ENCODE measurements around the gene PBX1.

PBX1 gene

DNA sequence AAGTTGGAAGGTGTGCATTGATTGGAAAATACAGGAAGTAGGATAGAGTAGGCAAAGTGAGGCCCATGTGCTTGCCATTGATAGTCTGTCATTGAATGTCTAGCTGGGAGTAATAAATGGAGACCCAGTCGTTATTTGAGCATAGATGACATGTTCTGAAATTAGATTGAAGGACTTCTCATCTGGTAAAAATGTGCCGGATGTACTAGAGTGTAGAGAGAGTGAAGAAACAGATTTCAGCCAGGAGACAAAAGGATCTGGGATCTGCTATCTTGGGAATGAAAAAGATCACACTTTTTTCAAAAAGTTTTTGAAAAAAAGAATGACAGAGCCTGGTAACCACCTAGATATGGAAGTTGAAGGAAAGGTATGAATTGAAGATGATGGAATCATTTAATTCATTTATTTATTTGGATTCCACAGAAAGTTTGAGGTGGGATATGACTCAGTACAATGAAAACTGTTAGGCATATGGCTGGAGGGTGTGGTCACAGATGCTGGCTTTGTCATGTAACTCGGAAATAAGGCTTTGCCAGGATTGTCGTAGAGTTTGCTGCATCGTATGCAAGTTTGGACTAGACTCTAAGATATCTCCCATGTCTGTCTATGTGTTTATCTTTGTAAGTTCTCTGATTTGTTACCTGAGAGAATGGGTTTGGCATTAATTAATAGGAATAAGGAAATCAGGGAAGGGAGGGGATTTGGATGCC, 137.1 kb downstream of the PBX1 start:
- DNase-seq (ENCODE audit: low read depth in 1 of 2, low spot score in 1 of 2): no peak

DNA sequence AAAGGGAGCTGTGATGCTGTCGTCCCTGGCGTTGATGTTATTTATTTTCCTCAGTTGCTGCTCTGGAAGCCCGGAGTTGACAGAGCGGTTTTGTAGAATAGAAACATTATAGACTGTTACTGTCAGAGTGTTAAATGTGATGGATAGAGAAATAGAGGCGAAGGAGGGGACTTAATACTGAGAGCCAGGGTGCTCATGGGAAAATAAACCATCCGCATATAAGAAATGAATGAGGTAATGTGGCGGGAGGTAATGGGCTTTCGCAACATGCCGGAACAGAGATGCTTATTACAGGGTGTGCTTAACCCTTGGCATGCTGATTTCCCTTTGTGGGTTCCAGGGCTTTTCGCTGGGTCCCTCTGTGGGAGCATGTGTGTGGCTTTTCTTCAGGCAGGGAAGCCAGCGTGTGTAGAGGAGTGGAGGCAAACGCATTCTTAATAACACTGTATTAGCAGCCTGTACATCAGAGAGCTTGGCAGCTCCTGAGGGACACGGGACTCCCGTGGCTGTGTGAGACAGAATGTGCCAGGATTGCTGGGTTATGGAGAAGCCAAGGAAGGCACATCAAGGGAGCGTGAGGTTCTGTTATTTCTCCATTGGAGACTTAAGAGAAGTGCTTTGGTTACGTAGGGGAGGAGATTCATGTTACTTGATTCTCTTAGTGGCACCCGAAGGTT, 141.0 kb downstream of the PBX1 start:
- no peak for DNase-seq (ENCODE audit: low read depth in 1 of 2, low spot score in 1 of 2)

DNA sequence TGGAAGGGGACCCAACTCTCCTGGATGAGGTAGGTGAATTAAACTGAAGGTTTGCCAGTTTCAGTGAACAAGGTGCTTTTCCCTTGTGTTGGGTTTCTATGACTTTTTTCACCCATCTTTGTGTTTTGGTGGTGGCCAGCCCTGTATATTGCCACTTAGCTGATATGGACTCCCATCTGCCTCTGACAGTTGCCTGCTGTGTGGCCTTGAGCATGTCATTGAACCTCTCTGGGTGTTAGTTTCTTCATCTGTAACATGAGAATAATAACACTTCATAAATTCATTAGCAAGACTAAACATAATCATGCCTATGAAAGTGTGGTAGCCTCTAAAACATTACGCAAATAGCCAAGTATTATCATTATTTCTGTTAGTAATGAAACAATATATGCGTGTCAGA, 141.7 kb downstream of the PBX1 start:
- DNase-seq (ENCODE audit: low read depth in 1 of 2, low spot score in 1 of 2): no peak

DNA sequence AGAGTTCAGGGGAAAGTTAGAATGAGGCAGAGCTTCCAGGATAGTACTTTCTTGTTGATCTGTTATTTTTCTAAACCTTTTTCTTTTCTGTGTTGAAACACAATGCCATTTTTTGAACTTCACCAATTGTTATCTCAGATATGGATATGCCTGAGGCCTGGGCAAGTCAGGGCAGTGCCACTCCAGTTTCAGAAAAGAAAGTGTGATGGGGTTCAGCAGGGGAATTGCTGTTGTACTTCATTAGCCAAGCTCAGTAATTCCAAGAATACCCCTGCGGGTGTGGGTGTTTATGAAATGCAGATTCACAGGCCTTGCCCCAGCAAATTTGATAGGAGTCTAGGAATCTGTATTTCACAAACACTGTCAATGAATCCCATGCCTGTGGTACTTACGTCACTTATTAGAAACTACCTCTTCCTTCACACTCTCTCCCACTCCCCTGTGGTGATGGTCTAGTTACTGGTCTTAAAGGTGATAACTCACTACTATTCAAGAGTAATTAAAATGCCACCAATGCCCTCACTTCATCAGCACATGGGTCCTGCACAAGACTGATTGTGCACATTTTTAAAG, 142.3 kb downstream of the PBX1 start:
- DNase-seq (ENCODE audit: low read depth in 1 of 2, low spot score in 1 of 2): no peak

- DNase-seq (ENCODE audit: low read depth in 1 of 2, low spot score in 1 of 2): no peak
These were observed 143.2 kb downstream of the PBX1 start for GRCh38 chr1:164702216-164702615.

GRCh38 chr1:164702664-164703063, 143.7 kb downstream of the PBX1 start:
- DNase-seq (ENCODE audit: low read depth in 1 of 2, low spot score in 1 of 2): no peak

DNA sequence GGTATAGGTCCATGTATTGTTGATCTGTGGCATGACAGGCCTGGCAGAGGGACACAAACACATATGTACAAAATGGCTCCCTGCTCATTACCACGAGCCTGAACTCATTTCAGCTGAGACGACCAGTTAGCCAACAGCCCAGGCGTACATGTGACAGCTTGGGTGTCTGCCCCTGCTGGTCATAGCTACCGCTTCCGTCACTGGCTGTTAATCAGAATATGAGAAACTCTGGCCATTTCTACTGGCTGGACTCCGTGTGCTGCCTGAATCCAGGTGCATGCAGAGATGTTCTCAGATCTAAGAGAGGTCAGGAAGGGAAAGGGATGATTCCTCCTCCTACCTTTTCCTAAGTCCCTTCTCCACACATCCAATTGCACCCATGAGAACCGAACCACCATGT, 144.5 kb downstream of the PBX1 start:
- DNase-seq (ENCODE audit: low read depth in 1 of 2, low spot score in 1 of 2): no peak

DNA sequence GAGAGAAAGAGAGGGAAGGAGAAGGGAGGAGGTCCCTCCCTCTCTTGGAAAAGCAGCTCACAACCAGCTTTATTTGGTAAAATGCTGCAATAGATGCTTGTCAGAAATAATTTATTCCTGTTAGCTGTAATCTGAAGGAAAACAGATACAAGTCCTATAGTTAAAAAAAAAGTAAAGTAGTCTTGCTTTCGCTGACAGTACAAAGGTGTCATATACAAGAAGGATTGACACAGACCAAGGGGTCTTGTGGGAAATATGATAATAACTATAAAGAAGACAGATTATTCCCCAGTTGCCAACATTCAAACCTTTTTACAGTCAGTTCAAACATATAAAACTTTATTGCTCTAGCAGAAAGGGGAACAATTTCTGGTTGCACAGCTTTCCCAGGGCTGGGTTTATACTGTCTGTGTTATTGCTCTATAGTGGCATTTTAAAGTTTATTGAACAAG, 145.0 kb downstream of the PBX1 start:
- no peak for DNase-seq (ENCODE audit: low read depth in 1 of 2, low spot score in 1 of 2)

DNA sequence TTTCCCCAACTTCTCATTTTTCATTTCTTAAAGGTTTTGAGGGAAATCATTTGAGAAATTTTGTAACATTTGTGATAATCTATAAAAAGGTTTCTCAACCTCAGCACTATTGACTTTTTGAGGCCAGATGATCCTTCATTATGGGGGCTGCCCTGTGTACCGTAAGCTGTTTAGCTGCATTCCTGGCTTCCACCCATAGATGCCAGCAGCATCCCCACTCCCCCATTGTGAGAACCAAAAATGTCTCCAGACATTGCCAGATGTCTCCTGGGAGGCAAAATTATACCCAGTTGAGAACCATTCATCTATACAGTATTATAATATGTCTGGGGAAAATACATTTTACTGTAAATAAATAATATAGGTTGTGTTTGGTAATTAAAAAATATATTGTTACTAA, 146.0 kb downstream of the PBX1 start:
- no peak for DNase-seq (ENCODE audit: low read depth in 1 of 2, low spot score in 1 of 2)

GRCh38 chr1:164706606-164706987, 147.6 kb downstream of the PBX1 start:
- no peak for DNase-seq (ENCODE audit: low read depth in 1 of 2, low spot score in 1 of 2)

DNA sequence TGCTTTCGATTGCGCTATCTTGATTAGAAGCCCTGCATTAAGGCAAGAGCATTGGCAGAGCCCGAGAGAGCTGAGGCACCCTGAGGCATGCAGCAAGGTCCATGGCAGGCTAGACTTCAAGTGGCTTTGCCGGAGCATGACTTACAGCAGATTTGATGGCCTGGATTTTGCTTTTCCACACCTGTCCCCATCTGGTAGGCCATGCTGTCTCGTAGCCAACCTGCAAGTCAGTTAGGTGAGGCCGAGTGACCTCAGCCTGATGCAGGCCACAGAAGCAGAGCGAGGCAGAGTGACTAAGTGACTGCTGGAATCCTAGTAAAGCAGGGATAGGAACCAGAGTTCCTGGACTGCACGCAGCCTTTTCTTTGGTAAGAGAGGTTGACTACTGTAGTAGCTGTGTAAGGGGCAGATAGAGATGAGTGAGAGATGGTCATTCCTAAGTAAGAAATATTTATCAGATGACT, 148.9 kb downstream of the PBX1 start:
- no peak for DNase-seq (ENCODE audit: low read depth in 1 of 2, low spot score in 1 of 2)

GRCh38 chr1:164708596-164708995, 149.6 kb downstream of the PBX1 start:
- DNase-seq (ENCODE audit: low read depth in 1 of 2, low spot score in 1 of 2): no peak

DNA sequence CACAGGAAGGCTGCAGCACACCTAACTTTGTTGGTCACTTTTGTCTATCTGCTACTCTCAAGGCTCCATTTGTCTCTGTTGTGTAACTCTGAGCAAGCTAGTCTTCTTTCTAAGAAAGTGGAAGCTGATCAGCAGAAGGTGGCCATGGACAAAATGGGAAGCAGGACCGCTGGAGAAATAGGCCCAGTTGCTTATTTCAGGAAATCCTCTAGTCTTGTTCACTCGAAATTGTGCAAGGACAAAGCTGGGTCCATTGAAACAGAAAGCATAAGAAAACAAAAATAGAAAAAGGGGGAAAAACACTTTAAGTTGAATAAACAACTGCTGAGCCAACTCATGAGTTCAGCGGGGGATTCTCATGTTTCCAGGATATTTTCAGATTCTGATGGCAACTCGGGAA, 150.1 kb downstream of the PBX1 start:
- DNase-seq (ENCODE audit: low read depth in 1 of 2, low spot score in 1 of 2): no peak

- no peak for DNase-seq (ENCODE audit: low read depth in 1 of 2, low spot score in 1 of 2)
These were observed 150.7 kb downstream of the PBX1 start for GRCh38 chr1:164709541-164710278.

DNA sequence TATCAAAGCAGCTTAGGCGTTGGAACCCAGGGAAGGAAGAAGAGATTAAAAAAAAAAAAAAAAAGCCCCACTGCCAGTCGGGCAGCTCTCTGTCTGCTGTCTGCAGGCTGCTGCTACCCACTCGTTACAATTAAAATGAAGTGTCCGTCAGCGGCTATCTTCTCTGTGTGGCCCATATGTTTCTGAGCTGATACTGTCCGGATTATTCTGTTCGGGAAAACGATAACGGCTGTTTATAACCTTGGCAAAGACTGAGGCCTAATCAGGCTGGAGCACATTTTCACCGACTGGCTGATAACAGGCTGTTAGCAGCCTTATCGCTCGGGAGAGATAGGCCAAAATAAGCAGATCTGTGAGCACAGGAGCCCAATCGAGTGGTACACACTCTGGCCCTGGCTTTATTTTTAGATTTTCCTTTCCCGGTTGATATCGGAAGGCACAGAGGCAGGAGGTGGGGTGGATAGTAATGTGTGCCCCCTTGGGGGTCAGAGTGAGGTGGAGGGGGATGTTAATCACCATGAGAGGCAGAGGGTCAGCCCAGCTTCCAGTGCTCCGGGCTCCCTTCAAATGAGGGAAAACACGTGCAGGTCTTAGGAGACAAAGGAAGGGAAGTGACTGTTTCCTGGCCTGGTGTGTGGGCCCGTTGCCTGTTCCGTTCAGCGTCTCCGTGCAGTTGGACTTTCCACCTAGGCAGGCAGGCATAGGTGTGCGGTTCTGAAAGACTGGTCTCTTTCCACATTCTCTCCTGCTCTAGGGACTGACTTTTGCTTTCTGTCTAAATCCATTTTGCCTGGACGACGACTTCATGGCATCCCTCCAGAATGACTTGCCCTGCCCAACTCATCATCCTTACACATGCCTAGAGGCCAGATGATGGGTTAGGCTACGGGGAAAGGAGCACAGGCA, 153.4 kb downstream of the PBX1 start:
- no peak for DNase-seq (ENCODE audit: low read depth in 1 of 2, low spot score in 1 of 2)

DNA sequence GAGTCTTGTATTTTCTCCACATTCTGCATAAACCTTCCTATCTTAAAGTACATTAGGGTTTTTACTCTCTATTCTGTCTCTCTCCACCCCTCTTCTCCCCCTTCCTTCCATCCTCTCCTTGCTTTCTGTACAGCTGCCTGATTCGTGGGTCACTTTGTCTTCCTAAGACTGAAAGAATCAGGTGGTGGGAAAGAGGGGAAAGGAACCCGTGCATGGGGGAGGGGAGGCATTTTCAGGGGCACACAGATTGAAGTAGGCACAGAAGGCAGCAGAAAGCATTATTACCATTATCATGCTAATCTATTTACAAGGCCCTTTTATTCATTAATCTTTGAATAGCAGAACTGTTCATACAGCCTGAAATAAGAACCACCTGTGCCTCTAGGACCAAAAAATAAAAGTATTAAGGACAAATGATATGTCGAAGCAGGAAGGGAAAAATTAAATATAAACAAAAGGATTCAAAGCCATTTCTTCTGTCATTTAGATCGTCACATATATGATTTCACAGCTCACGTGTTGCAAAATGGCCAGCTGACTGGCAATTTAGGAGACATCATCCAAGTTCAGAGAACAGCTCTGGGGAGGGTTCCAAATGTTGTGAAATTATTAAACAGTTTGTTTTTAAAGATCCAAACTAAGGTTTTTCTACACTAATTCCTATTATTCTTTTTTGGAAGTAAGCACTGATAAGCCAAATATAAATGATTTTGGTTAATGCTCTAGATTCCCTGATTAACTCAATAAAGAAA, 154.6 kb downstream of the PBX1 start:
- no peak for DNase-seq (ENCODE audit: low read depth in 1 of 2, low spot score in 1 of 2)

DNA sequence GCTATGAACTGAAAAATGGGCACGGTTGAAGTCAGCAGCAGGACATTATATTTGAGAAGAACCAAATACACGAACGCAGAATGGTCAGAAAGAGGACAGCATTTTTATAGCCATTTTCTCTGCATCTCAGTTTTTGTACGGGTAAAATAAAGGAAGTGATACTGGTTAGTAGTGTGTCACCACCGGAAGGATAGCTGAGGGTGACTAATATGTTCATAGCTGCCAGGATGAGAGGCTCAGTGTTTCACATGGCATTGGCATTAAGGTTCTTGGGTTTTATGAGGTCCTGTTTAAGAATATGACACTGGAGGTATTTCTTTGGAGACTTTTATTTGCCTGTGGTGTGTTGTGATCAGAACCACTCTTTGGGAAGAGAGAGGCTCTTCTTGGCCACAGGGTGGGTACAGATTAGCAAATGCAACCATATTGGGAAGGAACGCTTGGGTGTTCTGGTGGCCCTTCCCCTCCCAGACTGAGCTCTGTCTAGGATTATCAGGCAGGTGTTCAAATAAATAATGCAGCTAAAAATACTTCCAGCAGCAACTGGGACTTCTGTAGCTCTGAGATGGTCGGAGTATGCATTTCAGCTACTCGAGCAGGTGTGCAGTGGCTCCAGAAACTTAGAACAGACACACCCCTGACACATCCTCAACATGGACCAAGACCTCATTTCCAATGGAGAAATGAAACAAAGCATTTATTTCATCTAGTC, 158.2 kb downstream of the PBX1 start:
- no peak for DNase-seq (ENCODE audit: low read depth in 1 of 2, low spot score in 1 of 2)

- no peak for DNase-seq (ENCODE audit: low read depth in 1 of 2, low spot score in 1 of 2)
These were observed 159.8 kb downstream of the PBX1 start for GRCh38 chr1:164718821-164719220.

DNA sequence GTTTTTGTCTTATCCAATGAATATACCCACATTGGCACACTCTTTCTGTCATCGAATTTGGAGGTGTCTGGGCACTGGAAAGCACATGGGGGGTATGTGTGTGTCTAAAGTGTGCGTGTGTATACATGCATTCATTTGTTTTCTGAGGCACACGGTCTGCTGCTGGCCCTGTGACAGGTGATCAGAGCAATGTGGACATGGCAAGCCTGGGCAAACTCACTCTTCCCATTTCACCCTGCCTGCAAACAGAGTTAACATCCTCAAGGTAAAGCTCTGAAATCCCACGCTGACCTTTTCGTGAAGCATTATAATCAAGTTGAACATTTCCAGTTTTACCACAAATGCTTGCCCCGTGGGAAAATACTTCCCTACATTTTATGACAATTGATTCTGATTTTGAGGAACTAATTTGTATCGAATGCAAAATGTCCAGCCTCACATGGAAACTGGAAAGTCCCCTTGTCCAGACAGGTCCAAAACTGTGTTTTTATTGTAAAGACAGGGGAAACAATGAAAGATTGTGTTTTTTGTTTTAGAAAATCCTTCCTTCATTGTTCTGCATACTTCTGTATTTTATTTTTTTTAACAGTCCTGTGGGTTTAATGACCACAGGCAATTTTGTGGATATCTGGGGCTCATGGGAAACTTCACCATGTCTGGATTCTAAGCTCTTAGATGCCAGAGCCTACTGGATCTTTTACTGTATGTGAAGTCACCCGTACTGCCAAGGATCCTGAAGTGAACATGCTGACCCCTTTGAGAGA, 160.9 kb downstream of the PBX1 start:
- DNase-seq (ENCODE audit: low read depth in 1 of 2, low spot score in 1 of 2): no peak
